Epithelial cell of esophagus (primary cell): ENCODE results near the gene MAFG.

Experiments used
- DNase-seq: peaks from one replicate; pipeline ENCODE4 v3.0.0; 2010; ENCODE audit warnings: low read depth
- H3K4me3 ChIP-seq: 2 replicates; pipeline ENCODE4 v1.5.1; 2011; ENCODE audit warnings: mild to moderate bottlenecking, low read length, control low read depth
- CTCF ChIP-seq: IDR thresholded peaks from 2 replicates; pipeline ENCODE4 v1.5.1; 2011; ENCODE audit warnings: low read depth, mild to moderate bottlenecking, low read length, control low read depth, inconsistent platforms; ENCODE audit not compliant: insufficient read depth; ENCODE audit errors: missing control alignments

Gene MAFG

GRCh38 chr17:81870981-81871386, 56.6 kb downstream of the MAFG start, which contains the start of gene ARHGDIA:
TSS of gene ARHGDIA (minus strand) at chr17:81871337. CDS start at chr17:81869930, 1,407 bp downstream.
- TF ChIP-seq CTCF, result no peak
- DNase-seq, result no peak
- peak within 1 kb of the TSS; percentile 68 for H3K4me3 ChIP-seq

GRCh38 chr17:81870131-81870980, 57.2 kb downstream of the MAFG start:
- no peak for TF ChIP-seq CTCF
- DNase-seq, result peak; percentile 45
- H3K4me3 ChIP-seq, result peak overlapping the region; percentile 67

GRCh38 chr17:81869221-81870130, 58.1 kb downstream of the MAFG start:
- DNase-seq, result peak; percentile 29
- peak; percentile 38 for TF ChIP-seq CTCF
- H3K4me3 ChIP-seq, result peak overlapping the region; percentile 67

- DNase-seq, result peak; percentile 78
- TF ChIP-seq CTCF, result no peak
- no peak overlapping the region for H3K4me3 ChIP-seq
Observed at GRCh38 chr17:81868674-81869220, 58.8 kb downstream of the MAFG start.
